BLaER1 (cell line): ENCODE results near the gene APAF1.
"Not testable (repeated sequence)": the region's sequence is repeated elsewhere in the genome, so short reads cannot be mapped to it uniquely, and the experiment has no call there.

ENCODE experiments used
- H3K27ac ChIP-seq: shearing (Covaris generic); formaldehyde crosslinking; 2 replicates; pipeline ENCODE4 v1.8.1; 2022
- H3K27me3 ChIP-seq: shearing (Covaris generic); formaldehyde crosslinking; 2 replicates; pipeline ENCODE4 v1.8.1; 2022
- H3K36me3 ChIP-seq: shearing (Covaris generic); formaldehyde crosslinking; 2 replicates; pipeline ENCODE4 v1.8.1; 2022
- H3K4me1 ChIP-seq: shearing (Covaris generic); formaldehyde crosslinking; 2 replicates; pipeline ENCODE4 v1.8.1; 2022
- H3K4me2 ChIP-seq: shearing (Covaris generic); formaldehyde crosslinking; 2 replicates; pipeline ENCODE4 v1.8.1; 2022
- H3K4me3 ChIP-seq: shearing (Covaris generic); formaldehyde crosslinking; 2 replicates; pipeline ENCODE4 v1.8.1; 2022
- H3K9ac ChIP-seq: shearing (Covaris generic); formaldehyde crosslinking; 2 replicates; pipeline ENCODE4 v1.8.1; 2022
- H3K9me3 ChIP-seq: shearing (Covaris generic); formaldehyde crosslinking; 2 replicates; pipeline ENCODE4 v1.8.1; 2022
- H4K20me1 ChIP-seq: shearing (Covaris generic); formaldehyde crosslinking; 2 replicates; pipeline ENCODE4 v1.8.1; 2022
- Cebpa-rat ChIP-seq: shearing (Covaris generic); IDR thresholded peaks from 2 replicates; pipeline ENCODE4 v1.8.1; 2022

The APAF1 gene

GRCh38 chr12:98644712-98645571 is at the start of gene APAF1, which contains the start of gene IKBIP:
Gene APAF1, plus strand, starts transcription at chr12:98645290. Its CDS starts 3,070 bp downstream, at chr12:98648360.
Gene IKBIP, minus strand, starts transcription at chr12:98644788. Its CDS starts 87 bp downstream, at chr12:98644701.
- H3K27ac ChIP-seq: peak within 1 kb of the TSS; percentile 83

GRCh38 chr12:98597313-98597712 is 47.8 kb upstream of the APAF1 start:
- H3K4me3 ChIP-seq, H3K9me3 ChIP-seq, H3K9ac ChIP-seq, H3K27me3 ChIP-seq, H3K4me2 ChIP-seq, H3K27ac ChIP-seq: not testable (repeated sequence)
- Histone ChIP-seq H3K4me1 (peaks cover 28% of the 10 kb centered on the region), H3K36me3 (peaks cover 70% of the 10 kb centered on the region), H4K20me1 (peaks cover 79% of the 10 kb centered on the region)

More at GRCh38 chr12:98644712-98645571, at the start of gene APAF1, which contains the start of gene IKBIP:
- Histone ChIP-seq H3K4me1 (peaks cover 37% of the 10 kb centered on the region), H3K27me3 (no peaks in the 10 kb centered on the region), H4K20me1 (peaks cover 18% of the 10 kb centered on the region; the same call in 1 of the 2 replicates), H3K4me2 (peak within 1 kb of the TSS; percentile 74), H3K9me3 (no peaks in the 10 kb centered on the region), H3K4me3 (peak within 1 kb of the TSS; percentile 81), H3K36me3 (peaks cover 23% of the 10 kb centered on the region), H3K9ac (peak within 1 kb of the TSS; percentile 81)
- TF ChIP-seq Cebpa-rat: no peak

- no peak for TF ChIP-seq Cebpa-rat
- Histone ChIP-seq H3K4me2 (no peak overlapping the region), H3K9me3 (no peaks in the 10 kb centered on the region), H3K27ac (no peak overlapping the region), H3K4me3 (no peak overlapping the region), H3K9ac (no peak overlapping the region), H3K27me3 (no peaks in the 10 kb centered on the region), H3K36me3 (peaks cover 82% of the 10 kb centered on the region), H4K20me1 (peaks cover 57% of the 10 kb centered on the region), H3K4me1 (peaks cover 7% of the 10 kb centered on the region)
Measured at GRCh38 chr12:98601924-98602323, 43.2 kb upstream of the APAF1 start.

- Histone ChIP-seq H3K4me3 (no peak overlapping the region), H3K4me2 (peak overlapping the region; percentile 67), H3K27me3 (no peaks in the 10 kb centered on the region), H3K9ac (no peak overlapping the region), H3K4me1 (peaks cover 26% of the 10 kb centered on the region), H3K27ac (peak overlapping the region; percentile 82; the same call in 1 of the 2 replicates), H3K36me3 (peaks cover 36% of the 10 kb centered on the region), H4K20me1 (peaks cover 12% of the 10 kb centered on the region; the same call in 1 of the 2 replicates), H3K9me3 (no peaks in the 10 kb centered on the region)
- TF ChIP-seq Cebpa-rat: no peak
Measured at GRCh38 chr12:98606359-98606988, 38.6 kb upstream of the APAF1 start.

GRCh38 chr12:98610596-98610995 is 34.5 kb upstream of the APAF1 start:
- no peaks in the 10 kb centered on the region for H3K36me3 ChIP-seq
- no peak for TF ChIP-seq Cebpa-rat
- H3K4me2 ChIP-seq: no peak overlapping the region
- H4K20me1 ChIP-seq: 0 out of 2 replicates have a peak, but pooled peaks cover 3% of the 10 kb centered on the region
- no peaks in the 10 kb centered on the region for H3K27me3 ChIP-seq
- H3K27ac ChIP-seq: no peak overlapping the region
- H3K9me3 ChIP-seq: no peaks in the 10 kb centered on the region
- H3K4me3 ChIP-seq: no peak overlapping the region
- peaks cover 60% of the 10 kb centered on the region for H3K4me1 ChIP-seq
- no peak overlapping the region for H3K9ac ChIP-seq

- TF ChIP-seq Cebpa-rat: no peak
Measured at GRCh38 chr12:98612696-98613334, 32.3 kb upstream of the APAF1 start.

GRCh38 chr12:98618952-98619351 is 26.1 kb upstream of the APAF1 start:
- 0 out of 2 replicates have a peak, but pooled peaks cover 3% of the 10 kb centered on the region for H3K36me3 ChIP-seq
- H3K27me3 ChIP-seq: no peaks in the 10 kb centered on the region
- H4K20me1 ChIP-seq: no peaks in the 10 kb centered on the region
- no peaks in the 10 kb centered on the region; the same call in 1 of the 2 replicates for H3K9me3 ChIP-seq
- no peak overlapping the region for H3K4me3 ChIP-seq
- TF ChIP-seq Cebpa-rat: peak; percentile 97; the same call in 1 of the 2 replicates
- peak overlapping the region; percentile 69 for H3K4me2 ChIP-seq
- no peak overlapping the region for H3K9ac ChIP-seq
- H3K4me1 ChIP-seq: peaks cover 42% of the 10 kb centered on the region
- H3K27ac ChIP-seq: peak overlapping the region; percentile 46

More at GRCh38 chr12:98612696-98613334, 32.3 kb upstream of the APAF1 start:
- H3K9me3 ChIP-seq: no peaks in the 10 kb centered on the region; the same call in 1 of the 2 replicates
- no peaks in the 10 kb centered on the region for H3K36me3 ChIP-seq
- peak overlapping the region; percentile 69 for H3K27ac ChIP-seq
- H4K20me1 ChIP-seq: no peaks in the 10 kb centered on the region
- H3K4me1 ChIP-seq: peaks cover 45% of the 10 kb centered on the region
- H3K4me2 ChIP-seq: peak overlapping the region; percentile 76
- no peaks in the 10 kb centered on the region for H3K27me3 ChIP-seq
- H3K9ac ChIP-seq: peak overlapping the region; percentile 21; the same call in 1 of the 2 replicates
- H3K4me3 ChIP-seq: no peak overlapping the region

GRCh38 chr12:98635657-98636323 is 9.3 kb upstream of the APAF1 start:
- Histone ChIP-seq H3K9me3 (no peaks in the 10 kb centered on the region), H4K20me1 (peaks cover 2% of the 10 kb centered on the region; the same call in 1 of the 2 replicates), H3K4me3 (no peak overlapping the region), H3K36me3 (peaks cover 57% of the 10 kb centered on the region), H3K4me1 (no peaks in the 10 kb centered on the region), H3K27me3 (no peaks in the 10 kb centered on the region), H3K9ac (no peak overlapping the region), H3K27ac (no peak overlapping the region), H3K4me2 (no peak overlapping the region)
- TF ChIP-seq Cebpa-rat: no peak

- no peaks in the 10 kb centered on the region for H3K27me3 ChIP-seq
- peaks cover 7% of the 10 kb centered on the region for H3K4me1 ChIP-seq
- no peak for TF ChIP-seq Cebpa-rat
- H3K9ac ChIP-seq: no peak overlapping the region
- no peak overlapping the region for H3K4me2 ChIP-seq
- peaks cover 5% of the 10 kb centered on the region; the same call in 1 of the 2 replicates for H4K20me1 ChIP-seq
- peaks cover 49% of the 10 kb centered on the region for H3K36me3 ChIP-seq
- H3K9me3 ChIP-seq: no peaks in the 10 kb centered on the region
- H3K27ac ChIP-seq: no peak overlapping the region
- H3K4me3 ChIP-seq: no peak overlapping the region
Measured at GRCh38 chr12:98637068-98637467, 8.0 kb upstream of the APAF1 start.
